Iris pigment epithelial cell (primary cell): ENCODE data around the gene ANXA4.
"Not testable (repeated sequence)": the region's sequence is repeated elsewhere in the genome, so short reads cannot be mapped to it uniquely, and the experiment has no call there.

Source experiments
- DNase-seq: peaks from one replicate; pipeline ENCODE4 v3.0.0-alpha.2; 2011; ENCODE audit warnings: low read depth

The ANXA4 gene

DNA sequence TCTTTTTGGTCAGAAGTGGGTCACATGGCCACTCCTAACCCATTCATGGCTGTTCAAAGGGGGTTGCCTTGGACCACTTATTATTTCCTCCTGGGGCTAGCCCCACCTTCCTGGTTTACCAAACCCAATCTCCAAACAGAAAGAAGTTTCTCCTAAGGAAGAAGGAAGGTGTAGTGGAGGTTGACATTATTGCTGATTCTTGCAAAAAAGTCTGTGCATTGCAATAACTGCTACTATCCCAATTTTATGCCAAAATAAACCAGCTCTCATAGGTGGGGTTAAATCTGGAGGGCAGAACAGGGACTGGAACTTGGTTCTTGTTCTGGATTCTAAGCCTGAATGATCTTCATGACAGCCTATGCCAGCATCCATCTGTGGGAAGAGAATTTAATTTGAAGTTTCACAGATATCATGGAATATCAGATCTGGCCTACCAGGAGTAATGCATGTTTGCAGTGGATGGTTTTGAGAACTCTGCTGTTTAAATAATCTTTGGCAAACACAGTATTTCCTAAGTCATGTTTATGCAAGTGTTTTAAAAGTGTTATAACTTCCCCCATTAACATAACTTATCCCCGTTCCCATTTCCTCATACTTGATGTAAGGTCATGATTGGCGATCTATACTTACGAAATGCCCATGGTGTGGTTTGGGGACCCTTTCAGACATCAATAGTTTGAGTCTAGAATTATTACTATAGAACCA is 11.9 kb downstream of the ANXA4 start:
- DNase-seq: no peak

DNA sequence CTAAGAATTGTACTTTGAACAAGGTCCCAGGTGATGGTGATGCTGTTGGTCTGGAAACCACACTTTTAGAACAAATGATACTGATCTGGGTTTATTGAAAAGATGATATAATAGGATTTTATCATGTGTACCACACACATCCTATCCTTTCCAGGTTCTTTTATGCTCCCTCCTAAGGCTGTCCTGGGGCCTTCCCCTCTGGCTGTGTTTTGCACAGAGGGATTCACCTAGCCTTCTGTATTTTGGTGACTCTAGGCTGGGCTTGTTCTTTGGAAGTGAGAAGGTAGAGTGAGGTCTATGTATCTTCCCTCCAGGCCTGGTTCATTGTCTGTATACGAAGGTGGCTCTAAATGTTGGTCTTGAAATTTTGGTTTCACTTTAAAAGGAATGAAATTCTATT is 12.7 kb downstream of the ANXA4 start:
- no peak for DNase-seq

DNA sequence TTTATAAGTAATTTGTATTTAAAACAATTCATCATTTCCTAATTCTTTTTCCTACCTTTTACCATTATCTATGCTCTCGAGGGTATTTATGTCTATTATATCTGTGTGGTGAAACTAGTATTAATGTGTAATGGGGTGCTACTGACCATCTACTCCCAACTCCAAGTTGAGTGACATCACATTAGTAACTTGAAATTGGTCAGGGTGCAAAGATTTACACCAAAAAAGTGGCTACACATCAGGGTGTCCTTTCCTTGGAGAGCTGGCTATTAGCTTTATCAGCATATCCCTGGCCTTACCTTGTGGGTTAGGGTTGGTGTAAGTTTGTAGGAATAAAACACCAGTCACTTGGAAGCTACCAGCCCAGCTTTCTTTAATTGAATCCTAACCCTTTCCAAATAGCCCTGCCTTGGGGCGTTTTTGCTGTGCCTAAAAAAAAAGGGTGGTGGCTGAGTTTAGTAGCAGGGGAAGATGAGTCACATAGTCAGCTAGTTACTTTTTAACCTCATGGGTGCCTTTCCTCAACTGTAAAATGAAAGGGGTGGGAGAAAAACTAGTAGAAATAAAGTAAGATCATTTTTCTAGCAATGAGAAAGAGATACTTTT is 14.0 kb downstream of the ANXA4 start:
- DNase-seq: peak; percentile 40

DNA sequence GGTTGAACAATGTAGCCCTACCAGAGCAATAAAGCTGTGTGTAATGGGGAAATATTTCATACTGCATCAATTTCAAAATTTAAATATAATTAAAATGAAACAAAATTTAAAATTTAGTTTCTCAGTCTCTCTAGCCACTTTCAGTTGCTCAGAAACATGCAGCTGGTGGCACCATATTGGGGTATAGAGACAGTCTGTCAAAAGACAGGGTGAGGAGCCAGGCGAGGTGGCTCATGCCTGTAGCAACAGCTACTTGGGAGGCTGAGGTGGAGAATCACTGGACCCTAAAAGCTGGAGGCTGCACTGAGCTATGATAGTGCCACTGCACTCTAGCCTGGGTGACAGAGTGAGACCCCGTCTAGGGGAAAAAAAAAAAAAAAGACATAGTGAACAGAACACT is 20.1 kb downstream of the ANXA4 start:
- no peak for DNase-seq

DNA sequence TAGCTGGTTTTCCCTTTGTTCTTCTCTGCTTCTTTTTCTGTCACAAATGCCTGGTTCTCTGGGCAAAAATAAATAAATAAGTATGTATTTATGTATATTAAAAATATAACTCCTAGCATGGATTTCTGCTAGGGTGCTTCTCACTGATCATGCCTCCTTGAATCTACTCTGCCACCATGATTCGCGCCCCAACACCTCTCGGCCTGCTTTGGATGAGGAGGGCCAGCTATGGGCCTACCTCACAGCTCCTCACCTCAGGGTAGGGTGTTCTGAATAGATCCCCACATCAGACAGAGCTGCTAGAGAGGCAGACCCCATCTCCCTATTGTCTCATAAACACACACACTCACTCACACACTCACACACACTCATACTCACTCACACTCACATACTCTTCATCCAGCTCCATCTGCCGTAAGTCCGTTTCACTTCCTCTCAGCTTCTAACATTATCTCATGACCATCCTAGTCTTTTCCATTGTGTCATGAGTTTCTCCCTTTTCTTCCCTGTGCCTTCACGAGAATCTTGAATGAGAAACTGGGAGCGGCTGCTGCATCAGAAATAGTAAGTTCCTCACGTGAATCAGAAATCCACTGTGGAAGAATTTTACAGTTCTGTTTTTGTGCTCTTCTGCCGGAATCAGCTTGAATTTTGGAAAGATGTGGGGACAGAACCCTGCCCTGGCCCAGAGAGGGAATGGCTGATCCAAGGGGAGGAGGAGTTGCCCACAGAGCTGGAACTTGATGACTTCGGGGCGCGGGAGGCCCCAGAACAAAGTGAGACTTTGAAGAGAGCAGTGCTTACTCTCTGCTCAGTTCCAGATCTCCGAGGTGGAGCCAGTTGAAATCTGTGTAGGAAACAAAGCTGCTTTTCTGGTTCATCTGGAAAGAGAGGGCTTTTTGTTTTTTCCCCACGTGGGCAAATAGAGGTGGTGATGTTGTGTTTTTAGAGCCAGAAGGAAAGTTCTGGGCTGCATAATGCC is 20.9 kb downstream of the ANXA4 start:
- no peak for DNase-seq

DNA sequence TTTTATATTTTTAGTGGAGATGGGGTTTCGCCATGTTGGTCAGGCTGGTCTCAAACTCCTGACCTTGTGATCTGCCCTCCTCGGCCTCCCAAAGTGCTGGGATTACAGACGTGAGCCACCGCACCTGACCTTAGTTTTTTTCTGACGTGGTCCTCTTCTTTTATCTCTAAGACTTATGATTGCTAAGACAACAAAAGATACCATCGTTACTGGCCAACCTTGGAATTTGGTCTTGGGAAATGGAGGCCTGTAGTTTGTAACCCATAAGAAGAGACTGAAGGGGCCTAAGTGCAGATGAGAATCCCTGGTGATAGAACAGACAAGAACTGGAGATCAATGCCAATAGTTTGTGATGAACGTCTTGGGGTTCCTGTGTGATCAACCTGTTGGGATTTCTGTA is 21.9 kb downstream of the ANXA4 start:
- DNase-seq: not testable (repeated sequence)

DNA sequence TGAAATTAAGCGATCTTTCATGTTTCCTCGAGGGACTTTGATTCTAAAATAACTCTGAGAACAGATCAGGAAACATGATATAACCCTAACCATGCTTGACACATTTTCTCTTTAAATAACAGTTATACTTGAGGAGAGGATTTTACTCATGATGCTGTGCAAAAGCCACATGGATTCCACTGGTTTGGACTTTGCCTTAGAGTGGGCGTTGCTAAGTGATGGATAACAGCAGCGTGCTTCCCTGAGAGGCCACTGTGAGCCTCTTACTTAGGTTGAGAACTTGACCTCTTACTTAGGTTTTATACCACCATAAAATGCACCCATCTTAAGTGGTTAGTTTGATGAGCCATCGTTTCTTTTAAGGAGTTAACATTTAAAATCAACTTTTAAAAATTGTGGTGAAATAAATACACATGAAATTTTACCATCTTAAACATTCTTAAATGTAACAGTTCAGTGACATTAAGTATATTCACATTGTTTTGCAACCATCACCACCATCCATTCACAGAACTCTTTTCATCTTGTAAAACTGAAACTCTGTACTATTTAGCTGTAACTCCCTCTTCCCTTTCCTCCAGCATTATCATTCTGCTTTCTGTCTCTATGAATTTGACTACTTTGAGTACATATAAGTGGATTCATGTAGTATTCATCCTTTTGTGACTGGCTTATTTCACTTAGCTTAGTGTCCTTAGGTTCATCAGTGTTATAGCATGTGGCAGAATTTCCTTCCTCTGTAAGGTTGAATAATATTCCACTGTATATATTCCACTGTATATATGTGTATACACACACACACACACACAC is 22.6 kb downstream of the ANXA4 start:
- DNase-seq: no peak

DNA sequence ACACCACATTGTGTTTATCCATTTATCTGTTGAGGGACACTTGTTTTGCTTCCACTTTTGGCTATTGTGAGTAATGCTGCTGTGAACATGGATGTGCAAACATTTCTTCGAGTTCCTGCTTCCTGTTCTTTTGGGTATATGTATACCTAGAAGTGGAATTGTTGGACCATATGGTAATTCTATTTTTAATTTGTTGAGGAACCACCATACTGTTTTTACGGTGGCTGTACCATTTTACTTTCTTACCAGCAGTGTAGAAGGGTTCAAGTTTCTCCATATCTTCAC is 23.1 kb downstream of the ANXA4 start:
- DNase-seq: no peak

DNA sequence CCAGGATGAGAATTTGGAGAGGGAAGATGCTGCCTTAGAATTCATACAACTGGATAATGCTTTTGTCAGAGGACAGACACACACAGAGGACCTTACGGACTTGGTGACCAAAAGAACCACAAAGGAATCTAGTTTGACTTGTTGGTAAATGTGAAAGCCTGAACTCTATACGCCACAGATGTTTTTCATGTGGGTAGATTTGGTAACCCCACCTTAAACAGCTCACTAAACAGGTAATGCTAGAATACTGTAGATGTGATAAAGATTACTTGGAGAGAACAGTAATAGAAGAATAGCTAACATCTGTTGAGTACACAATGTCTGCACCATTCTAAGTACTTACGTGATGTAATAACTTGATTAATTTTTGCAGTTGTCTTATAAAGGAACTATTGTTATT is 24.1 kb downstream of the ANXA4 start:
- DNase-seq: no peak

DNA sequence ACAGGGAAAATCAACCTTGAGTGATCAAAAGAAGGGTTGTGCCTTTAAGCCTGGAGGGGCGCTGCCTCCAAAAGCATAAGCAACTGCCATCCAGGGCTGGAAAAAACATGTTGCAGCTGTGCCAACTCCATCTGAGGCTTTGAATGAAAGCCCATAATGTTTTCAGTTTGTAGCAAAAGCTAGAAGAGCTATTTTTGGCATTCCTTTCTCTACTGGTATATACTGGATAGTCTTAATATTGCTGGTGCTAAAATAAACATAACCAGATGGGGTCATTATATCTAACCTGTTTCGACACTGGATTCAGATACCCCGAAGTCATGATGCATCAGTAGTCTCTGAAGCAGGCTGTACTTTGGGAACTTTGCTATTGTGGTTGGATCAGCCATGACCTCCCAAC is 25.1 kb downstream of the ANXA4 start:
- peak; percentile 89 for DNase-seq

DNA sequence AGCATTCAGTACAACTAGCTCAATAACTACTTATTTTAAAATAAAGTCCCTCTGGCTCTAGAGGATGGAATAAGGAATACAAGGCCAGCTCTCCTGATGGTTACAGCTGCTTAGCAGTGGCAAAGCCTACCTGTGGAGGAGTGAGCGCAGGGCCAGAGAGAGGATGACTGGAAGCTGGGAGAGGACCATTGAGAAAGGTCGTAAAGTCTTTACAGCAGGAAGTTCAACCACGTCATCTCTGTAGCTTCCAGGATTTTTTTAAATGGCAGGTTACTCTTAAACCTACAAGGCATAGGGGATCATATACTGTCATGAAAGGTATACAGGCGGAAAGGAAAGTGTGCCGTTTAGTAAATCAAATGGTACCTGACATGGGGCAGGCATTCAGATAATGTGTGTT is 26.3 kb downstream of the ANXA4 start:
- no peak for DNase-seq

DNA sequence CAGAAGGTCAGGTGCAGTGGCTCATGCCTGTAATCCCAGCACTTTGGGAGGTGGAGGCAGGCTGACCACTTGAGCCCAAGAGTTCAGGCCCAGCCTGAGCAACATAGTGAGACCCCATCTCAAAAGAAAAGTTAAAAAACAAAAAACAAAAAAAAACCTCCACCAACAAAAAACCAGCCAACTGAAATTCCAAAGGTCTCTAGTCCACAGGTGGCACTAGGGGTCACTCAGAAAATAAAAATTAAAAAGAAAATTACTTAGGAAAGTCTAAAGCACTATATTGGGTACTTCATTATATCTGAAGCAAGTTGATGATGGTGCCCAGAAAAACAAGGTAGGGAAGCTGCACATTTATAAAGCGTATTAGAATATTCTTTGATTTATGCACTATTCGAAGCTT is 26.9 kb downstream of the ANXA4 start:
- no peak for DNase-seq

DNA sequence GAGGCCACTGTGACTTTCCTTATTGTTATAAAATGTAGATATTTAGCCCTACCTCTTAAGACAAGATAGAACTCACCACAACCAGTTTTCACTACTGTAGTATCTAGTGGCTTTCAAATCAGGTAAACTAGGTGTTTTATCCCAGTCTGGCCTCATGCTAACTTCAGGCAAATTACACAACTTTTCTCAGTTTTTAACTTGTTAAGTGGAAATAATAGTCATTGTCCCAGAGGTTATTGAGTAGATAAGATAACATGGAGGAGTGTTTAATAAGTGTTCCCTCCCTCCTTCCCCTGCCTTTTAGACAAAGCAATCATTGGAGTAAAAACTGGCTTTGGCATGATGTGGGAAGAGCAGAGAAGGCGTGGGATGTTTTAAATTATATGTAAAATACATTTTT is 27.3 kb downstream of the ANXA4 start:
- no peak for DNase-seq

DNA sequence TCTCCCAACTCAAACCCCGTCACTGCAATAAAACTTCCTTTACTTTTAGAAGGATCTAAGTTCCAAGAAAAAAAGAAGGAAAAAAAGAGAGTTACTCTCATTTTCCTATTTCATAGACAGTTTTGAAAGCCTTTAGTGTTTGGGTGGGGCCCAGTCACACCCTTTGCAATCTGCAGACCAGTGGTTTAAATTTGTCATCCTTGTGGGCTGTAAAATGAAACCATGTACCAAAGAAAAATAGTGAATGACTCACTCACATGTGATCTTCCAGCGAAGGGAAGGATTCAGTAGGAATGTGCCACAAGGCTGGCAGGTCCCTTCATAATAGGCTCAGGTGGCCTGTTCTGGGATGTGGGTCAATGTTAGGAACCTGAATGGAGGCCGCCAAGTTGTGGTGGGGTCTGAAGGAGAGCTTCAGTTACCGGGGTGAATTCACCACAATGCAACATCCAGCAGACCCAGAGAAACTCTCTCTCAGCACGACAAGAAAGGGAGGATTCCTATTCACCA is 28.3 kb downstream of the ANXA4 start:
- DNase-seq: peak; percentile 91

DNA sequence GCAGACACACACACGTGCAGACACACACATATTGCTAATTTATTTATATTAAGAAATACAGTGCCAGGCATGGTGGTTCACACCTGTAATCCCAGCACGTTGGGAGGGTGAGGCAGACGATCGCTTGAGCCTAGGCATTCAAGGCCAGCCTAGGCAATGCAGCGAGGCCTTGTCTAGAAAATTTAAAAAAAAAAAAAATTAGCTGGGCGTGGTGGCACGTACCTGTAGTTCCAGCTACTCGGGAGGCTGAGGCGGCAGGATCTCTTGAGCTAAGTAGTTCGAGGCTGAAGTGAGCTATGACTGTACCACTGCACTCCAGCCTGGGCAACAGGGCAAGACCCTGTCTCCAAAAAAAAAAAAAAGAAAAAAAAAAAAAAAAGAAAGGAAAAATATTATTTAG is 28.8 kb downstream of the ANXA4 start:
- no peak for DNase-seq

DNA sequence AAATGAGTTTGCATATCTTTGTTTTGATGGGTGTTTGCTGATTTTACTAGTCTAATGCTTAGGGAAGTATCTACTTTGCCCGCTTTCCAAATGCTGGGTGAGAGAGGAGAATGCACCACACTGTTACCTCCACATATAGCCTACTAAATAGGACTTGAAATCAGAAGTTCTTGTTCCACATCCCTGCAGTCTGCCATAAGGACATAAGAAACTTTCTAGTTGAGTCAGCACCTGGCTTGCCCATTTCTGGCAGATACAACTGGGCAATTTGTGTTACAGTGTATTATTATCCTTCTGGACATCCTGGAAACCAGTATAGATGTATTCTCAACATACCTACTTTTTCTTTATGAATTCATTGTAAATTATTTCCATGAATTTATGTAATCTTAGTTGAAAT is 29.5 kb downstream of the ANXA4 start:
- no peak for DNase-seq

DNA sequence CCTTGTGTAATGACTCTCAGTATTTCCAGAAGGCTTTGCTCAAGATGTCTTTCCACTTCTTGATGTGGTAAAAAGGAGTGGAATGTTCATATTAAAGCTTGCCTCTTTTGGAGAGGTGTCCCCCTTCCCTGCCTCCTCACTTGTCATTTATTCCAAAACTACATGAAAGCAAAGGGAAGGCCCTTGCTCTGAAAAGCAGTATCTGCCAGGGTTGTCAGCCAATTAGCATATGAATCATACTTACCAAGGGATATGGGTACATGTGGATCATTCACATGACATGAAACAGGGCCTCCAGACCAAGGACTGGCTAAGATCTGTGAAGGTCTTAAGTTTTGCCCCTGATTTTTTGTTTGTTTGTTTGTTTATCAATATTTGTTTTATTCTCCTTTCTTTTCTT is 31.3 kb downstream of the ANXA4 start:
- peak; percentile 72 for DNase-seq

DNA sequence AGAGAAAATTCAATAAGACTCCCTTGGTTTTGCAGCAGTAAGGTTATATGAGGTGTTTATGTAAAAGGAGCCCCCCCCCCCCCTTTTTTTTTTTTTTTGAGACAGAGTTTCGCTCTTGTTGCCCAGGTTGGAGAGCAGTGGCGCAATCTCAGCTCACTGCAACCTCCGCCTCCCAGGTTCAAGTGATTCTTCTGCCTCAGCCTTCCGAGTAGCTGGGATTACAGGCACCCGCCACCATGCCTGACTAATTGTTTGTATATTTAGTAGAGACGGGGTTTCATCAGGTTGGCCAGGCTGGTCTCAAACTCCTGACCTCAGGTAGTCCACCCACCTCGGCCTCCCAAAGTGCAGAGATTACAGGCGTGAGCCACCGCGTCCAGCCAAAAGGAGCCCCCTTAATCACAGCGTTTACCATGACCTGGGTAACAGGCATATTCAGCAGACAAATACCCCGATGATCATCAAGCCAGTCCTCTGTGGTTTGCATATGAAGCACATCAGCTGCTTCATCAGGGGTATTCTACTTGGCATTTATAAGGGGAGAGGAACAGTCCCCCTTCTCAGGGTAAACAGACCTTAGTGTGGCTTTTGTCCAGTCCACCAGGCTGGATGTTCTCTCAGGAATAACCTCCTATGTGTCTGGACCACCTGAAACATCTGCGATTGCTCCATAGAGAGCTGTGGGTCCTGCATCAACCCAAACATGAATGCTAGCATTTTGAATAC is 32.5 kb downstream of the ANXA4 start:
- DNase-seq: not testable (repeated sequence)

DNA sequence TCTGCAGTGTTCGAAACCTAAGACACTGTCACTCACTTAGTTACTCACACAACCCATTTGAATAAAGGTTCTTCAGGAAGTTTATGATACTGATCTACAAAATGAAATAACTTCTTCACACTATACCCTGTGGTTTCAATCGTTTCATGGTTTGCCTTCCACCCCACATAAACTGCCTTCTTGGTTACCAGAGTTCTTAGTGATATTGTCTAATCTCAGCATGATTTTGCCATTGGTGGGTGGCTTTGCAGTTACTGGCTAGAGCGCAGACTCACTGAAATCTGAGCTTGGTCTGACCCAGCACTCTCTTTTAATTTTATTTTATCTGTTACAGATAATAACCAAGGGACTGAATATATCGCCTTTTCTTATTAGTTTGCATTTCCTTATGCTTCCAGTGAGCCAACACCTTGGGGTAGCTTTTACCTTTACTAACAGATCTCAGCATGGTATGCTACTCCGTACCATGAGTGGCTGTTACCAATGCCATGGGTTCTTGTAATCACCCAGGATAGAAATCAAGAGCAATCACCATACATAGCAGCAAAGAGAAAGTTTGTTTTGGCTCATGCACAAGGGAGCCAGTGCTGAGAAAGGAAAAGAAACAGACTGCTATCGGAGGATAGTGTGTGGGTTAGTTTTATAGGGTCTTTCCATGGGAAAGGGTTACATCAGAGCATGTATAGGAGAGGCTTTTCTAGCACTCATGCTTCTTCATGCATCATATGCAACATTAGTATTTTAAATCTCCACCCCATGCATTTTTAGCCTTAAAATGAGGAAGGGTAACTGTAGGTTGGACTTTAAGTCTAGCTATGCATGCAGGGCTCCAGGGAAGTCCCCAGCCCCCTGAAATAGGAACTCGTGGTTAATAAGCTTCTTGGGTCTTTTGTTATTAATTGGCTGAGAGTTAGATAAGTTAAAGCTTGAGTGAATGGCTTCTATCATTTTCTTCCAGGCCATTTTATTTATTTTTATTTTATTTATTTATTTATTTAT is 33.3 kb downstream of the ANXA4 start:
- no peak for DNase-seq
